Adrenal gland (tissue), 5 donors: ENCODE measurements around the gene STXBP1.

ENCODE experiments used
- CTCF ChIP-seq, 6 experiments: fragments of 450-650 bp in 4 of 6; fragments of 200-600 bp in 2 of 6; sonication (generic) in 1 of 6; IDR thresholded peaks; 1 replicate in 5 of 6; 2 replicates in 1 of 6; pipeline versions ENCODE4 v1.5.1 to v1.8.0; 2016 to 2021; ENCODE audit warnings: antibody characterized with exemption in 6 of 6, mild to moderate bottlenecking in 2 of 6, moderate library complexity in 1 of 6
- POLR2A ChIP-seq, 2 donors: fragments of 450-650 bp; IDR thresholded peaks; one replicate each; pipeline ENCODE4 v1.6.1; 2017; ENCODE audit warnings: antibody characterized with exemption in 2 of 2, mild to moderate bottlenecking in 2 of 2, moderate library complexity in 1 of 2
- donor health status: DM: no; HTN: no; CAD: no.

GRCh38 chr9:127562841-127563401 is 49.2 kb upstream of the STXBP1 start:
- peak in 1 of 6 experiments; percentile 27 for TF ChIP-seq CTCF (IDR thresholded peaks at IDR 0.05)
- no peak for TF ChIP-seq POLR2A (IDR thresholded peaks at IDR 0.05)
